Kidney epithelial cell (primary cell): ENCODE data around the gene ABCA4. TPM values are rescaled to one million over a fixed set of nuclear protein-coding genes. Genes with fewer than 3 reads are reported as not detected.

Experiments used
- DNase-seq: peaks from one replicate; pipeline ENCODE4 v3.0.0-alpha.2; 2010; ENCODE audit warnings: low read depth
- H3K27me3 ChIP-seq: 2 replicates; pipeline ENCODE4 v1.6.0; 2011; ENCODE audit warnings: low read length; ENCODE audit not compliant: control insufficient read depth, insufficient read depth
- H3K36me3 ChIP-seq: 2 replicates; pipeline ENCODE4 v1.5.1; 2011; ENCODE audit warnings: low read length; ENCODE audit not compliant: control insufficient read depth, insufficient read depth
- H3K4me3 ChIP-seq: 2 replicates; pipeline ENCODE4 v1.5.1; 2011; ENCODE audit warnings: low read depth, mild to moderate bottlenecking, control low read depth, low read length
- CTCF ChIP-seq: IDR thresholded peaks from 2 replicates; pipeline ENCODE4 v1.5.1; 2011; ENCODE audit warnings: mild to moderate bottlenecking, moderate library complexity, low read length, control low read depth, inconsistent platforms; ENCODE audit not compliant: insufficient read depth, poor library complexity, severe bottlenecking
- total RNA-seq: library from RNA; depleted of rRNA; stranded (reverse); fragments of >200 nt; gene quantifications from 2 replicates; pipeline ENCODE4 v1.2.3, GENCODE V29; 2015

Gene ABCA4
- total RNA-seq, 1 donor from 2014 or later, result not detected

GRCh38 chr1:93979718-93980319, 141.1 kb downstream of the ABCA4 start:
- no peak for DNase-seq

DNA sequence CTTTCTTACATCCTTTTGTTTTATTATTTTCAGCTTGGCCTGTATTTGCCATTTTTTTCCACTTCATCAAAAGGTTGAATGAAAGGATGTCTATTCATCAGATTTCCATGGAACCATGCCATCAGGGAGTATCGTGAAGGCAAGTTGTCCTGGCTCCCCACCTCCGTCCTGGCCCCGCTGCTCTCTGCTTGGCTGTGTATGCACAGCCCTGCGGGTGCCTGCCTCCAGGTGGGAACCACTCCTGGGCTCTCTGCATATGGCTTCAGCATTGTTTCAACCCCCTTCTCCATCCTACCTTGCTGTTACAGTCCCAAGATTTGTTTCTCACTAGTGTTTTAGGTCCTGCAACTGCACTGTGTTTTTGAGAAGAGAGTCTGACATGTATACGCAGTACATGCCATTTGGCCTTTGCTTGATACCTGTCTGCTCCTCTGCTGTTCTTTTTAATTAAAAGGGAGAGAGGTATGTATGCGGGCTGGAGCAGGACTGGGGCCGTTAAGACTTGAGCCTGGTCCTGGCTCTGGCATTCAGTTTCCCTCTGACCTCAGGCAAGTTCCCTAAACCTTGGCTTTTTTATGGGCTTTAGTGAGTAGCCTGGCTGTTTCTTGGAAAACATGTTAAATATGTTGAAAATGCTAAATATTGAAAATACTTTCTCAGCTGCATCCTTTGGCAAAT, 141.8 kb downstream of the ABCA4 start:
- no peak overlapping the region for H3K4me3 ChIP-seq
- H3K27me3 ChIP-seq, result no peaks in the 10 kb centered on the region
- no peaks in the 10 kb centered on the region for H3K36me3 ChIP-seq
- no peak for DNase-seq
- no peak for TF ChIP-seq CTCF

More at GRCh38 chr1:93979718-93980319, 141.1 kb downstream of the ABCA4 start:
- Histone ChIP-seq H3K4me3 (no peak overlapping the region), H3K36me3 (no peaks in the 10 kb centered on the region), H3K27me3 (no peaks in the 10 kb centered on the region)
- no peak for TF ChIP-seq CTCF

GRCh38 chr1:93977598-93977945, 143.4 kb downstream of the ABCA4 start:
- Histone ChIP-seq H3K36me3 (no peaks in the 10 kb centered on the region), H3K27me3 (no peaks in the 10 kb centered on the region), H3K4me3 (no peak overlapping the region)
- no peak for DNase-seq
- no peak for TF ChIP-seq CTCF

DNA sequence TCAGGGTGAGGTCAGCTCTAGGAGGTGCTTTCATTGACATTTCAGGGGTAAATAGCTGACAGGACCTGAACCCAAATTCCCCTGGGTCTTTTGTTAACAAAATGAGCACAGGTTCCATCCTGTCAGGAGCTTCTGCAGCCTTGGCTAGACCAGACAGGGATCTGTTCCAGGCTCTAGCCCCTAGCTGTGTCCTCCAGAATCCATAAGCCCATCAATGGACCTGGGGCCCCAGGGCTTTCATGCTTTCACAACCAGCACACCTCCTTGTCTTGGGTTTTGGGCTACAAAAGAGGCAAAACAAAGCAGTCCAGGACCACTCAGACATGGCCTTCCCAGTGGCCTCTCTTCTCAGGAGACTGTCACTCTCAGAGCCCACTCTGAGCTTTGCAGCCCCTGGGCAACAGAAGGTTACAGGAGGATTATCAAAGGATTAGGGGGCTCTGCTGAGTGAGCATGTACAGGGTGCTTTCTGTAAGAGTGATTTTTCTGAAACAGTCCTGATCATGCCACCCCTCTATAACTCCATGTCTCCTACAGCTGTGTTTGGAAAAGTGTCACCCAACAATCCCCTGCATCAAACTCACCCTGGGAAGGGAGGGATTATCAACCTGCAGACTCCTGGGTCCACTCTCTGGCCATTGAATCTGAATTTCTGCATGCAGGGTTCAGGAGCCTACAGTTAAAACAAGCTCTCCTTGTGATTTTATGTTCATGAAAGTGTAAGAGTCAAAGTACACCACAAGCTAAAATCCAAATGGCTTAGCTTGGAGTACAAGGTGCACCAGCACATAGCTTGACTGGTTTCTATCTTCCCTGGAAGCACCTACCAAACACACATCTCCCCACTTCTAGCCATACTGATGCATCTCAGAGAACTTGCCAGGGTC, 144.0 kb downstream of the ABCA4 start:
- no peaks in the 10 kb centered on the region for H3K27me3 ChIP-seq
- H3K4me3 ChIP-seq, result no peak overlapping the region
- no peaks in the 10 kb centered on the region for H3K36me3 ChIP-seq
- no peak for DNase-seq
- no peak for TF ChIP-seq CTCF

DNA sequence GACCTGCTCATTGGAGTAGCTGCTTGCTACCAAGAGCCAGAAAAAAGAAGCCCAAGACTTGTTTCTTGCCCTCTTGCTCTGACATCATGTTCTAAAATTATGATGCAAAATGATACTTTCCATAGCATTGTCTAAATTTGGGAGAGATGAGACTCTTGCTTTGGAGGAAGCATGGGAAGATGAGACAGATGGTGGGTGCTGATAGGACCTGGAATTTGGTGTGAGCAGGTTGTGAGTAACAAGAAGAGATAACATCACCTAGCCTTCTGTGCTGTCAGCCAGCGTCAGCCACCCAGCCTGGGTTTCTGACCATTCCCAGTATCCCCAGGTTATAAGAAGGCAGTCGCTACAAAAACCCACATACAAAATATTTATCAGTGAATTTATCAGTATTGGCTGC, 144.7 kb downstream of the ABCA4 start:
- H3K4me3 ChIP-seq, result no peak overlapping the region
- H3K36me3 ChIP-seq, result no peaks in the 10 kb centered on the region
- DNase-seq, result no peak
- TF ChIP-seq CTCF, result no peak
- no peaks in the 10 kb centered on the region for H3K27me3 ChIP-seq
